ENCODE results near the gene TAS1R3. TPM values are rescaled to one million over a fixed set of nuclear protein-coding genes. Genes with fewer than 3 reads are reported as not detected.
A peak's percentile ranks its signal among the peaks of the same experiment; 100 is the strongest.

The TAS1R3 gene
- total RNA-seq, 1 experiment from 2014 or later, result 0.48 TPM

GRCh38 chr1:1340185-1340584 lies 9.1 kb downstream of the TAS1R3 start:
- DNase-seq (ENCODE audit: low read depth), result no peak

GRCh38 chr1:1340791-1341548 lies 9.9 kb downstream of the TAS1R3 start:
- no peak for DNase-seq (ENCODE audit: low read depth)

- no peak for DNase-seq (ENCODE audit: low read depth)
Measured at GRCh38 chr1:1341549-1342021, 10.5 kb downstream of the TAS1R3 start.

- no peak for DNase-seq (ENCODE audit: low read depth)
Measured at GRCh38 chr1:1342061-1342562, 11.0 kb downstream of the TAS1R3 start.

- no peak for DNase-seq (ENCODE audit: low read depth)
Measured at GRCh38 chr1:1342584-1343115, 11.6 kb downstream of the TAS1R3 start.

GRCh38 chr1:1343811-1344421 lies 12.8 kb downstream of the TAS1R3 start:
- DNase-seq (ENCODE audit: low read depth), result no peak

- DNase-seq (ENCODE audit: low read depth), result peak; percentile 80
Measured at GRCh38 chr1:1344655-1345361, 13.7 kb downstream of the TAS1R3 start.

- peak; percentile 45 for DNase-seq (ENCODE audit: low read depth)
Measured at GRCh38 chr1:1345384-1345783, 14.3 kb downstream of the TAS1R3 start.

GRCh38 chr1:1345860-1346500 lies 14.9 kb downstream of the TAS1R3 start:
- DNase-seq (ENCODE audit: low read depth), result no peak

- no peak for DNase-seq (ENCODE audit: low read depth)
Measured at GRCh38 chr1:1346501-1346890, 15.4 kb downstream of the TAS1R3 start.

- DNase-seq (ENCODE audit: low read depth), result no peak
Measured at GRCh38 chr1:1347026-1347595, 16.0 kb downstream of the TAS1R3 start.

- peak; percentile 41 for DNase-seq (ENCODE audit: low read depth)
Measured at GRCh38 chr1:1347663-1348419, 16.8 kb downstream of the TAS1R3 start.

- DNase-seq (ENCODE audit: low read depth), result peak; percentile 33
Measured at GRCh38 chr1:1348420-1349255, 17.6 kb downstream of the TAS1R3 start.

GRCh38 chr1:1349256-1350012 lies 18.4 kb downstream of the TAS1R3 start, which contains the start of gene DVL1:
Gene DVL1 (minus strand): TSS chr1:1349418. CDS start chr1:1349065, 353 bp downstream.
- DNase-seq (ENCODE audit: low read depth), result peak; percentile 56

GRCh38 chr1:1351511-1352427 lies 20.7 kb downstream of the TAS1R3 start:
- DNase-seq (ENCODE audit: low read depth), result no peak

- DNase-seq (ENCODE audit: low read depth), result no peak
Measured at GRCh38 chr1:1352786-1353388, 21.8 kb downstream of the TAS1R3 start.
